Uterus (tissue), 2 donors: ENCODE measurements around the gene MAVS.

Experiments used
- POLR2A ChIP-seq, 2 donors: fragments of 450-650 bp; IDR thresholded peaks; one replicate each; pipeline ENCODE4 v1.6.1; 2016; ENCODE audit warnings: antibody characterized with exemption in 2 of 2, mild to moderate bottlenecking in 1 of 2, moderate library complexity in 1 of 2
- TF ChIP-seq, protein P1 (sequence below), 4 experiments: fragments of 200-600 bp in 2 of 4; fragments of 450-650 bp in 2 of 4; sonication (generic) in 2 of 4; IDR thresholded peaks; one replicate each; pipeline ENCODE4 v1.5.1; 2016 to 2019; ENCODE audit warnings: antibody characterized with exemption in 4 of 4, mild to moderate bottlenecking in 2 of 4, moderate library complexity in 1 of 4

- TF ChIP-seq, protein P1, sequence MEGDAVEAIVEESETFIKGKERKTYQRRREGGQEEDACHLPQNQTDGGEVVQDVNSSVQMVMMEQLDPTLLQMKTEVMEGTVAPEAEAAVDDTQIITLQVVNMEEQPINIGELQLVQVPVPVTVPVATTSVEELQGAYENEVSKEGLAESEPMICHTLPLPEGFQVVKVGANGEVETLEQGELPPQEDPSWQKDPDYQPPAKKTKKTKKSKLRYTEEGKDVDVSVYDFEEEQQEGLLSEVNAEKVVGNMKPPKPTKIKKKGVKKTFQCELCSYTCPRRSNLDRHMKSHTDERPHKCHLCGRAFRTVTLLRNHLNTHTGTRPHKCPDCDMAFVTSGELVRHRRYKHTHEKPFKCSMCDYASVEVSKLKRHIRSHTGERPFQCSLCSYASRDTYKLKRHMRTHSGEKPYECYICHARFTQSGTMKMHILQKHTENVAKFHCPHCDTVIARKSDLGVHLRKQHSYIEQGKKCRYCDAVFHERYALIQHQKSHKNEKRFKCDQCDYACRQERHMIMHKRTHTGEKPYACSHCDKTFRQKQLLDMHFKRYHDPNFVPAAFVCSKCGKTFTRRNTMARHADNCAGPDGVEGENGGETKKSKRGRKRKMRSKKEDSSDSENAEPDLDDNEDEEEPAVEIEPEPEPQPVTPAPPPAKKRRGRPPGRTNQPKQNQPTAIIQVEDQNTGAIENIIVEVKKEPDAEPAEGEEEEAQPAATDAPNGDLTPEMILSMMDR (IDR thresholded peaks at IDR 0.05), result no peak
- TF ChIP-seq POLR2A (IDR thresholded peaks at IDR 0.05), result no peak
Observed at GRCh38 chr20:3812259-3812681, 34.4 kb upstream of the MAVS start.
